WTC11 (cell line): ENCODE data around the gene EYS.

Experiments
- FOXJ3 ChIP-seq: sonication (generic); formaldehyde crosslinking; IDR thresholded peaks from 2 replicates; pipeline ENCODE4 v1.9.0; 2021; ENCODE audit warnings: missing genetic modification reagents, mild to moderate bottlenecking, borderline replicate concordance
- IRF2 ChIP-seq: sonication (generic); formaldehyde crosslinking; IDR thresholded peaks from 2 replicates; pipeline ENCODE4 v1.8.0; 2022; ENCODE audit warnings: low read depth, missing genetic modification reagents, borderline replicate concordance
- NR3C1 ChIP-seq: sonication (generic); formaldehyde crosslinking; conservative IDR thresholded peaks from 2 replicates; pipeline ENCODE4 v1.8.1; 2023; ENCODE audit warnings: low read depth, mild to moderate bottlenecking, missing genetic modification reagents
- TF ChIP-seq, protein P1 (sequence below): fragments of 200-600 bp; IDR thresholded peaks from 2 replicates; pipeline ENCODE4 v1.8.0; 2022; ENCODE audit warnings: antibody characterized with exemption
- TF ChIP-seq, protein P2 (sequence below): sonication (generic); formaldehyde crosslinking; conservative IDR thresholded peaks from 2 replicates; pipeline ENCODE4 v1.8.1; 2023; ENCODE audit warnings: mild to moderate bottlenecking, low read depth, missing genetic modification reagents, moderate library complexity
- TF ChIP-seq, protein P3 (sequence below): sonication (generic); formaldehyde crosslinking; conservative IDR thresholded peaks from 2 replicates; pipeline ENCODE4 v1.8.1; 2022; ENCODE audit warnings: mild to moderate bottlenecking, missing genetic modification reagents
- TF ChIP-seq, protein P4 (sequence below): sonication (generic); formaldehyde crosslinking; IDR thresholded peaks from 2 replicates; pipeline ENCODE4 v1.8.0; 2022; ENCODE audit warnings: mild to moderate bottlenecking, missing genetic modification reagents
- TF ChIP-seq, protein P5 (sequence below): sonication (generic); formaldehyde crosslinking; IDR thresholded peaks from 2 replicates; pipeline ENCODE4 v1.8.1; 2022; ENCODE audit warnings: low read depth, missing genetic modification reagents, borderline replicate concordance
- TF ChIP-seq, protein P6 (sequence below): sonication (generic); formaldehyde crosslinking; IDR thresholded peaks from 2 replicates; pipeline ENCODE4 v1.8.1; 2022; ENCODE audit warnings: mild to moderate bottlenecking, moderate library complexity, missing genetic modification reagents
- TF ChIP-seq, protein P7 (sequence below): sonication (generic); formaldehyde crosslinking; IDR thresholded peaks from 2 replicates; pipeline ENCODE4 v1.8.1; 2023; ENCODE audit warnings: mild to moderate bottlenecking, missing genetic modification reagents

DNA sequence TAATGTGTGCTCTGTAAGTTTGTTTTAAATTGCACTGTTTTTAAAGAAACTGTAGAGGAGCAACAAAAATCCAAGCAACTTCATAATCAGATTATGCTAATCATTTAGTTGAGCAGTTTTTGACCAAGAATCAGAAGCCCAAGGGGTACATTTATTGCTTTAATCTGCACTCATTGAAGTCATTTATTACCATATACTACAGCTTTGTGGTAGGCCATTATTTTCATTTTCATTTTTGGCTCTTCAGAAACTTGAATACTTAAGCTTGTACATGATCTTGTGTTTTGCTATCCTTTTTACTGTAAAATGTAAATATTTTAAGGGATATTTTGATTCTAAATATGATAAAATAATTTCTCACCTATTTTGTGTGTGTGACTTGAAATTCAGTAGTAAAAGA is 1992.9 kb downstream of the EYS start:
- TF ChIP-seq, protein P1, sequence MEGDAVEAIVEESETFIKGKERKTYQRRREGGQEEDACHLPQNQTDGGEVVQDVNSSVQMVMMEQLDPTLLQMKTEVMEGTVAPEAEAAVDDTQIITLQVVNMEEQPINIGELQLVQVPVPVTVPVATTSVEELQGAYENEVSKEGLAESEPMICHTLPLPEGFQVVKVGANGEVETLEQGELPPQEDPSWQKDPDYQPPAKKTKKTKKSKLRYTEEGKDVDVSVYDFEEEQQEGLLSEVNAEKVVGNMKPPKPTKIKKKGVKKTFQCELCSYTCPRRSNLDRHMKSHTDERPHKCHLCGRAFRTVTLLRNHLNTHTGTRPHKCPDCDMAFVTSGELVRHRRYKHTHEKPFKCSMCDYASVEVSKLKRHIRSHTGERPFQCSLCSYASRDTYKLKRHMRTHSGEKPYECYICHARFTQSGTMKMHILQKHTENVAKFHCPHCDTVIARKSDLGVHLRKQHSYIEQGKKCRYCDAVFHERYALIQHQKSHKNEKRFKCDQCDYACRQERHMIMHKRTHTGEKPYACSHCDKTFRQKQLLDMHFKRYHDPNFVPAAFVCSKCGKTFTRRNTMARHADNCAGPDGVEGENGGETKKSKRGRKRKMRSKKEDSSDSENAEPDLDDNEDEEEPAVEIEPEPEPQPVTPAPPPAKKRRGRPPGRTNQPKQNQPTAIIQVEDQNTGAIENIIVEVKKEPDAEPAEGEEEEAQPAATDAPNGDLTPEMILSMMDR: no peak
- TF ChIP-seq, protein P2, sequence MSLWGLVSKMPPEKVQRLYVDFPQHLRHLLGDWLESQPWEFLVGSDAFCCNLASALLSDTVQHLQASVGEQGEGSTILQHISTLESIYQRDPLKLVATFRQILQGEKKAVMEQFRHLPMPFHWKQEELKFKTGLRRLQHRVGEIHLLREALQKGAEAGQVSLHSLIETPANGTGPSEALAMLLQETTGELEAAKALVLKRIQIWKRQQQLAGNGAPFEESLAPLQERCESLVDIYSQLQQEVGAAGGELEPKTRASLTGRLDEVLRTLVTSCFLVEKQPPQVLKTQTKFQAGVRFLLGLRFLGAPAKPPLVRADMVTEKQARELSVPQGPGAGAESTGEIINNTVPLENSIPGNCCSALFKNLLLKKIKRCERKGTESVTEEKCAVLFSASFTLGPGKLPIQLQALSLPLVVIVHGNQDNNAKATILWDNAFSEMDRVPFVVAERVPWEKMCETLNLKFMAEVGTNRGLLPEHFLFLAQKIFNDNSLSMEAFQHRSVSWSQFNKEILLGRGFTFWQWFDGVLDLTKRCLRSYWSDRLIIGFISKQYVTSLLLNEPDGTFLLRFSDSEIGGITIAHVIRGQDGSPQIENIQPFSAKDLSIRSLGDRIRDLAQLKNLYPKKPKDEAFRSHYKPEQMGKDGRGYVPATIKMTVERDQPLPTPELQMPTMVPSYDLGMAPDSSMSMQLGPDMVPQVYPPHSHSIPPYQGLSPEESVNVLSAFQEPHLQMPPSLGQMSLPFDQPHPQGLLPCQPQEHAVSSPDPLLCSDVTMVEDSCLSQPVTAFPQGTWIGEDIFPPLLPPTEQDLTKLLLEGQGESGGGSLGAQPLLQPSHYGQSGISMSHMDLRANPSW (CRISPR knock-in tag): no peak
- TF ChIP-seq, protein P3, sequence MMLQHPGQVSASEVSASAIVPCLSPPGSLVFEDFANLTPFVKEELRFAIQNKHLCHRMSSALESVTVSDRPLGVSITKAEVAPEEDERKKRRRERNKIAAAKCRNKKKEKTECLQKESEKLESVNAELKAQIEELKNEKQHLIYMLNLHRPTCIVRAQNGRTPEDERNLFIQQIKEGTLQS (CRISPR knock-in tag): no peak
- no peak for TF ChIP-seq FOXJ3 (CRISPR knock-in tag)
- no peak for TF ChIP-seq NR3C1 (CRISPR knock-in tag)
- TF ChIP-seq, protein P4, sequence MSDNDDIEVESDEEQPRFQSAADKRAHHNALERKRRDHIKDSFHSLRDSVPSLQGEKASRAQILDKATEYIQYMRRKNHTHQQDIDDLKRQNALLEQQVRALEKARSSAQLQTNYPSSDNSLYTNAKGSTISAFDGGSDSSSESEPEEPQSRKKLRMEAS (CRISPR knock-in tag): no peak
- TF ChIP-seq, protein P5, sequence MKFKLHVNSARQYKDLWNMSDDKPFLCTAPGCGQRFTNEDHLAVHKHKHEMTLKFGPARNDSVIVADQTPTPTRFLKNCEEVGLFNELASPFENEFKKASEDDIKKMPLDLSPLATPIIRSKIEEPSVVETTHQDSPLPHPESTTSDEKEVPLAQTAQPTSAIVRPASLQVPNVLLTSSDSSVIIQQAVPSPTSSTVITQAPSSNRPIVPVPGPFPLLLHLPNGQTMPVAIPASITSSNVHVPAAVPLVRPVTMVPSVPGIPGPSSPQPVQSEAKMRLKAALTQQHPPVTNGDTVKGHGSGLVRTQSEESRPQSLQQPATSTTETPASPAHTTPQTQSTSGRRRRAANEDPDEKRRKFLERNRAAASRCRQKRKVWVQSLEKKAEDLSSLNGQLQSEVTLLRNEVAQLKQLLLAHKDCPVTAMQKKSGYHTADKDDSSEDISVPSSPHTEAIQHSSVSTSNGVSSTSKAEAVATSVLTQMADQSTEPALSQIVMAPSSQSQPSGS (CRISPR knock-in tag): no peak
- TF ChIP-seq, protein P6, sequence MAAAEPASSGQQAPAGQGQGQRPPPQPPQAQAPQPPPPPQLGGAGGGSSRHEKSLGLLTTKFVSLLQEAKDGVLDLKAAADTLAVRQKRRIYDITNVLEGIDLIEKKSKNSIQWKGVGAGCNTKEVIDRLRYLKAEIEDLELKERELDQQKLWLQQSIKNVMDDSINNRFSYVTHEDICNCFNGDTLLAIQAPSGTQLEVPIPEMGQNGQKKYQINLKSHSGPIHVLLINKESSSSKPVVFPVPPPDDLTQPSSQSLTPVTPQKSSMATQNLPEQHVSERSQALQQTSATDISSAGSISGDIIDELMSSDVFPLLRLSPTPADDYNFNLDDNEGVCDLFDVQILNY (CRISPR knock-in tag): no peak
- TF ChIP-seq, protein P7, sequence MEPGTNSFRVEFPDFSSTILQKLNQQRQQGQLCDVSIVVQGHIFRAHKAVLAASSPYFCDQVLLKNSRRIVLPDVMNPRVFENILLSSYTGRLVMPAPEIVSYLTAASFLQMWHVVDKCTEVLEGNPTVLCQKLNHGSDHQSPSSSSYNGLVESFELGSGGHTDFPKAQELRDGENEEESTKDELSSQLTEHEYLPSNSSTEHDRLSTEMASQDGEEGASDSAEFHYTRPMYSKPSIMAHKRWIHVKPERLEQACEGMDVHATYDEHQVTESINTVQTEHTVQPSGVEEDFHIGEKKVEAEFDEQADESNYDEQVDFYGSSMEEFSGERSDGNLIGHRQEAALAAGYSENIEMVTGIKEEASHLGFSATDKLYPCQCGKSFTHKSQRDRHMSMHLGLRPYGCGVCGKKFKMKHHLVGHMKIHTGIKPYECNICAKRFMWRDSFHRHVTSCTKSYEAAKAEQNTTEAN: no peak
- no peak for TF ChIP-seq IRF2
